HG02571 (cell line): Measurements from ENCODE around the gene PXDC1.
"Not testable (repeated sequence)": the region's sequence is repeated elsewhere in the genome, so short reads cannot be mapped to it uniquely, and the experiment has no call there.

Experiments
- ATAC-seq: cut with Tn5 transposase; IDR thresholded peaks from one replicate; pipeline ENCODE4 v1.9.1; 2021; ENCODE audit warnings: mild to moderate bottlenecking, moderate library complexity; ENCODE audit not compliant: unreplicated experiment

Gene PXDC1

GRCh38 chr6:3677351-3677750 is 74.2 kb downstream of the PXDC1 start:
- not testable (repeated sequence) for ATAC-seq
